ENCODE results near the gene XPO4. TPM values are rescaled to one million over a fixed set of nuclear protein-coding genes. Genes with fewer than 3 reads are reported as not detected.

XPO4 gene
- total and polyA plus RNA-seq, 4 donors = 2.5 to 12.5 (median 7.5) TPM

GRCh38 chr13:20851844-20852402 is 50.6 kb downstream of the XPO4 start:
- H3K4me1 ChIP-seq (ENCODE audit: control insufficient read depth in 4 of 4, insufficient read depth in 4 of 4, low read length in 3 of 4) = peaks cover 0 to 3% (median 0%) of the 10 kb centered on the region in 4 donors
- no peaks in the 10 kb centered on the region for H3K9me3 ChIP-seq (ENCODE audit: control insufficient read depth in 4 of 4, low read length in 3 of 4)
- no peak overlapping the region for H3K27ac ChIP-seq (ENCODE audit: low read depth in 1 of 2, low read length in 2 of 2)
- no peak for DNase-seq (ENCODE audit: low spot score)
- no peak for TF ChIP-seq RAD21 (IDR thresholded peaks at IDR 0.05)
- TF ChIP-seq ATF3 (IDR thresholded peaks at IDR 0.05) = no peak
- TF ChIP-seq NR2F2 (IDR thresholded peaks at IDR 0.05) = no peak
- no peak for TF ChIP-seq EGR1 (IDR thresholded peaks at IDR 0.05; ENCODE audit: low read depth in 2 of 2)
- TF ChIP-seq TAF1 (conservative IDR thresholded peaks at IDR 0.05) = no peak
- TF ChIP-seq REST (IDR thresholded peaks at IDR 0.05) = no peak
- no peak for TF ChIP-seq RXRA (IDR thresholded peaks at IDR 0.05)
- no peak for TF ChIP-seq ZBTB33 (IDR thresholded peaks at IDR 0.05)
- no peak overlapping the region for H3K4me3 ChIP-seq (ENCODE audit: low read depth in 1 of 3, low read length in 3 of 3)
- no peak overlapping the region for H3K9ac ChIP-seq (ENCODE audit: low read depth in 1 of 2, low read length in 2 of 2)
- H3K27me3 ChIP-seq (ENCODE audit: control insufficient read depth in 4 of 4, insufficient read depth in 4 of 4, low read length in 3 of 4) = no peaks in the 10 kb centered on the region
- H3K36me3 ChIP-seq (ENCODE audit: control insufficient read depth in 4 of 4, insufficient read depth in 3 of 4, low read depth in 1 of 4, low read length in 3 of 4) = peaks cover 0 to 7% (median 2%) of the 10 kb centered on the region in 4 donors
- 97% methylated on average over 4 of the region's 4 CpGs for WGBS

- Histone ChIP-seq H3K27me3 (ENCODE audit: control insufficient read depth in 4 of 4, insufficient read depth in 4 of 4, low read length in 3 of 4) (no peaks in the 10 kb centered on the region), H3K4me3 (ENCODE audit: low read depth in 1 of 3, low read length in 3 of 3) (no peak overlapping the region), H3K9me3 (ENCODE audit: control insufficient read depth in 4 of 4, low read length in 3 of 4) (no peaks in the 10 kb centered on the region), H3K27ac (ENCODE audit: low read depth in 1 of 2, low read length in 2 of 2) (no peak overlapping the region), H3K9ac (ENCODE audit: low read depth in 1 of 2, low read length in 2 of 2) (no peak overlapping the region), H3K36me3 (ENCODE audit: control insufficient read depth in 4 of 4, insufficient read depth in 3 of 4, low read depth in 1 of 4, low read length in 3 of 4) (no peaks in the 10 kb centered on the region), H3K4me1 (ENCODE audit: control insufficient read depth in 4 of 4, insufficient read depth in 4 of 4, low read length in 3 of 4) (peaks cover 0 to 4% (median 2%) of the 10 kb centered on the region in 4 donors)
- DNase-seq (ENCODE audit: low spot score) = no peak
- TF ChIP-seq ZBTB33 (IDR thresholded peaks at IDR 0.05) = no peak
- no peak for TF ChIP-seq RXRA (IDR thresholded peaks at IDR 0.05)
- no peak for TF ChIP-seq FOXA1 (IDR thresholded peaks at IDR 0.05)
- no peak for TF ChIP-seq RAD21 (IDR thresholded peaks at IDR 0.05)
- TF ChIP-seq SP1 (IDR thresholded peaks at IDR 0.05) = no peak
- no peak for TF ChIP-seq YY1 (IDR thresholded peaks at IDR 0.05)
- TF ChIP-seq HNF4A (conservative IDR thresholded peaks at IDR 0.05) = no peak
- TF ChIP-seq NR2F2 (IDR thresholded peaks at IDR 0.05) = no peak
- no peak for TF ChIP-seq FOXA2 (IDR thresholded peaks at IDR 0.05)
- no peak for TF ChIP-seq HNF4G (IDR thresholded peaks at IDR 0.05)
- TF ChIP-seq CTCF (IDR thresholded peaks at IDR 0.05; ENCODE audit: low read depth, low read length, missing input control) = no peak
- TF ChIP-seq REST (IDR thresholded peaks at IDR 0.05) = no peak
- WGBS = 83% methylated on average over 1 of the region's 1 CpG
Measured at GRCh38 chr13:20848944-20849343, 53.6 kb downstream of the XPO4 start.
